Measurements from ENCODE around the gene RBM17.

RBM17 gene

GRCh38 chr10:6044060-6044459 is 44.8 kb upstream of the RBM17 start:
- DNase-seq (ENCODE audit: low read depth in 1 of 2, low spot score in 1 of 2): no peak
- H3K27ac ChIP-seq (replicated peaks): no peak overlapping the region
- no peaks in the 10 kb centered on the region for H3K27me3 ChIP-seq (ENCODE audit: insufficient read depth, poor library complexity, severe bottlenecking)
- H3K4me3 ChIP-seq (replicated peaks; ENCODE audit: insufficient read depth, low read length): no peak overlapping the region
- TF ChIP-seq, protein P1, sequence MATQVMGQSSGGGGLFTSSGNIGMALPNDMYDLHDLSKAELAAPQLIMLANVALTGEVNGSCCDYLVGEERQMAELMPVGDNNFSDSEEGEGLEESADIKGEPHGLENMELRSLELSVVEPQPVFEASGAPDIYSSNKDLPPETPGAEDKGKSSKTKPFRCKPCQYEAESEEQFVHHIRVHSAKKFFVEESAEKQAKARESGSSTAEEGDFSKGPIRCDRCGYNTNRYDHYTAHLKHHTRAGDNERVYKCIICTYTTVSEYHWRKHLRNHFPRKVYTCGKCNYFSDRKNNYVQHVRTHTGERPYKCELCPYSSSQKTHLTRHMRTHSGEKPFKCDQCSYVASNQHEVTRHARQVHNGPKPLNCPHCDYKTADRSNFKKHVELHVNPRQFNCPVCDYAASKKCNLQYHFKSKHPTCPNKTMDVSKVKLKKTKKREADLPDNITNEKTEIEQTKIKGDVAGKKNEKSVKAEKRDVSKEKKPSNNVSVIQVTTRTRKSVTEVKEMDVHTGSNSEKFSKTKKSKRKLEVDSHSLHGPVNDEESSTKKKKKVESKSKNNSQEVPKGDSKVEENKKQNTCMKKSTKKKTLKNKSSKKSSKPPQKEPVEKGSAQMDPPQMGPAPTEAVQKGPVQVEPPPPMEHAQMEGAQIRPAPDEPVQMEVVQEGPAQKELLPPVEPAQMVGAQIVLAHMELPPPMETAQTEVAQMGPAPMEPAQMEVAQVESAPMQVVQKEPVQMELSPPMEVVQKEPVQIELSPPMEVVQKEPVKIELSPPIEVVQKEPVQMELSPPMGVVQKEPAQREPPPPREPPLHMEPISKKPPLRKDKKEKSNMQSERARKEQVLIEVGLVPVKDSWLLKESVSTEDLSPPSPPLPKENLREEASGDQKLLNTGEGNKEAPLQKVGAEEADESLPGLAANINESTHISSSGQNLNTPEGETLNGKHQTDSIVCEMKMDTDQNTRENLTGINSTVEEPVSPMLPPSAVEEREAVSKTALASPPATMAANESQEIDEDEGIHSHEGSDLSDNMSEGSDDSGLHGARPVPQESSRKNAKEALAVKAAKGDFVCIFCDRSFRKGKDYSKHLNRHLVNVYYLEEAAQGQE (IDR thresholded peaks at IDR 0.05; ENCODE audit: insufficient replicate concordance, low read depth): no peak
- TF ChIP-seq SPI1 (IDR thresholded peaks at IDR 0.05; ENCODE audit: borderline replicate concordance, low read depth): no peak
- TF ChIP-seq, protein P2, sequence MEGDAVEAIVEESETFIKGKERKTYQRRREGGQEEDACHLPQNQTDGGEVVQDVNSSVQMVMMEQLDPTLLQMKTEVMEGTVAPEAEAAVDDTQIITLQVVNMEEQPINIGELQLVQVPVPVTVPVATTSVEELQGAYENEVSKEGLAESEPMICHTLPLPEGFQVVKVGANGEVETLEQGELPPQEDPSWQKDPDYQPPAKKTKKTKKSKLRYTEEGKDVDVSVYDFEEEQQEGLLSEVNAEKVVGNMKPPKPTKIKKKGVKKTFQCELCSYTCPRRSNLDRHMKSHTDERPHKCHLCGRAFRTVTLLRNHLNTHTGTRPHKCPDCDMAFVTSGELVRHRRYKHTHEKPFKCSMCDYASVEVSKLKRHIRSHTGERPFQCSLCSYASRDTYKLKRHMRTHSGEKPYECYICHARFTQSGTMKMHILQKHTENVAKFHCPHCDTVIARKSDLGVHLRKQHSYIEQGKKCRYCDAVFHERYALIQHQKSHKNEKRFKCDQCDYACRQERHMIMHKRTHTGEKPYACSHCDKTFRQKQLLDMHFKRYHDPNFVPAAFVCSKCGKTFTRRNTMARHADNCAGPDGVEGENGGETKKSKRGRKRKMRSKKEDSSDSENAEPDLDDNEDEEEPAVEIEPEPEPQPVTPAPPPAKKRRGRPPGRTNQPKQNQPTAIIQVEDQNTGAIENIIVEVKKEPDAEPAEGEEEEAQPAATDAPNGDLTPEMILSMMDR (IDR thresholded peaks at IDR 0.05; ENCODE audit: insufficient read depth, low read length): no peak
- TF ChIP-seq GABPA (IDR thresholded peaks at IDR 0.05; ENCODE audit: low read depth): no peak

- no peak overlapping the region for H3K27ac ChIP-seq (replicated peaks)
- no peak overlapping the region for H3K4me3 ChIP-seq (replicated peaks; ENCODE audit: insufficient read depth, low read length)
- DNase-seq (ENCODE audit: low read depth in 1 of 2, low spot score in 1 of 2): no peak
- no peaks in the 10 kb centered on the region for H3K27me3 ChIP-seq (ENCODE audit: insufficient read depth, poor library complexity, severe bottlenecking)
- TF ChIP-seq SPI1 (IDR thresholded peaks at IDR 0.05; ENCODE audit: borderline replicate concordance, low read depth): no peak
- no peak for TF ChIP-seq GABPA (IDR thresholded peaks at IDR 0.05; ENCODE audit: low read depth)
- TF ChIP-seq, protein P1 (IDR thresholded peaks at IDR 0.05; ENCODE audit: insufficient replicate concordance, low read depth): no peak
- no peak for TF ChIP-seq POLR2AphosphoS5 (IDR thresholded peaks at IDR 0.05; ENCODE audit: low read depth)
- TF ChIP-seq, protein P2 (IDR thresholded peaks at IDR 0.05; ENCODE audit: insufficient read depth, low read length): no peak
Measured at GRCh38 chr10:6044751-6045313, 44.0 kb upstream of the RBM17 start.

- DNase-seq (ENCODE audit: low read depth in 1 of 2, low spot score in 1 of 2): peak in 1 of 2 experiments; percentile 3
- H3K4me3 ChIP-seq (replicated peaks; ENCODE audit: insufficient read depth, low read length): no peak overlapping the region
Measured at GRCh38 chr10:6045314-6045848, 43.5 kb upstream of the RBM17 start.

More at GRCh38 chr10:6045314-6045848, 43.5 kb upstream of the RBM17 start:
- Histone ChIP-seq H3K27ac (replicated peaks) (no peak overlapping the region), H3K27me3 (ENCODE audit: insufficient read depth, poor library complexity, severe bottlenecking) (no peaks in the 10 kb centered on the region)
- TF ChIP-seq SPI1 (IDR thresholded peaks at IDR 0.05; ENCODE audit: borderline replicate concordance, low read depth) (no peak), GABPA (IDR thresholded peaks at IDR 0.05; ENCODE audit: low read depth) (no peak), POLR2AphosphoS5 (IDR thresholded peaks at IDR 0.05; ENCODE audit: low read depth) (no peak)
- TF ChIP-seq, protein P1 (IDR thresholded peaks at IDR 0.05; ENCODE audit: insufficient replicate concordance, low read depth): no peak
- TF ChIP-seq, protein P2 (IDR thresholded peaks at IDR 0.05; ENCODE audit: insufficient read depth, low read length): no peak

Data from HL-60 (cell line).